H9 (cell line): Measurements from ENCODE around the gene SLC4A1. TPM values are rescaled to one million over a fixed set of nuclear protein-coding genes. Genes with fewer than 3 reads are reported as not detected.

Source experiments
- DNase-seq: peaks from one replicate; pipeline ENCODE4 v3.0.0-alpha.2; 2017
- H2AFZ ChIP-seq: one replicate; pipeline ENCODE4 v1.6.1; 2013; ENCODE audit warnings: mild to moderate bottlenecking, low read length, control low read depth, moderate library complexity
- H2AK5ac ChIP-seq: 2 replicates; pipeline ENCODE4 v1.6.1; 2013; ENCODE audit warnings: low read length, control low read depth, mixed read lengths; ENCODE audit not compliant: insufficient read length
- H2BK120ac ChIP-seq: one replicate; pipeline ENCODE4 v1.6.1; 2013; ENCODE audit warnings: low read depth, mild to moderate bottlenecking, low read length, control low read depth, inconsistent platforms; ENCODE audit not compliant: poor library complexity, severe bottlenecking
- H2BK12ac ChIP-seq: 2 replicates; pipeline ENCODE4 v1.6.1; 2013; ENCODE audit warnings: low read length, control low read depth, mixed read lengths, low read depth; ENCODE audit not compliant: insufficient read length
- H2BK15ac ChIP-seq: 2 replicates; pipeline ENCODE4 v1.6.1; 2013; ENCODE audit warnings: low read depth, low read length, control low read depth
- H2BK20ac ChIP-seq: one replicate; pipeline ENCODE4 v1.6.1; 2013; ENCODE audit warnings: low read depth, mild to moderate bottlenecking, low read length, control low read depth, inconsistent platforms; ENCODE audit not compliant: poor library complexity, severe bottlenecking
- H2BK5ac ChIP-seq: 2 replicates; pipeline ENCODE4 v1.6.1; 2013; ENCODE audit warnings: low read length, control low read depth, mixed read lengths; ENCODE audit not compliant: insufficient read length
- H3K14ac ChIP-seq: 2 replicates; pipeline ENCODE4 v1.6.1; 2013; ENCODE audit warnings: low read length, control low read depth; ENCODE audit not compliant: insufficient read depth
- H3K18ac ChIP-seq: 2 replicates; pipeline ENCODE4 v1.6.1; 2013; ENCODE audit warnings: low read depth, mild to moderate bottlenecking, mixed read lengths, low read length, control low read depth; ENCODE audit not compliant: insufficient read length
- H3K23ac ChIP-seq: 2 replicates; pipeline ENCODE4 v1.6.1; 2013; ENCODE audit warnings: low read length, control low read depth, mixed read lengths, low read depth; ENCODE audit not compliant: insufficient read length
- H3K23me2 ChIP-seq: 2 replicates; pipeline ENCODE4 v1.6.1; 2013; ENCODE audit warnings: low read depth, mild to moderate bottlenecking, mixed read lengths, low read length, control low read depth; ENCODE audit not compliant: insufficient read length, poor library complexity, severe bottlenecking
- H3K27ac ChIP-seq: 2 replicates; pipeline ENCODE4 v1.5.1; 2013; ENCODE audit warnings: low read length, control low read depth, mixed read lengths, low read depth; ENCODE audit not compliant: insufficient read length
- H3K27me3 ChIP-seq: 2 replicates; pipeline ENCODE4 v1.6.1; 2013; ENCODE audit warnings: low read length, control low read depth, inconsistent platforms; ENCODE audit not compliant: insufficient read depth
- H3K4ac ChIP-seq: 2 replicates; pipeline ENCODE4 v1.6.1; 2013; ENCODE audit warnings: low read depth, mild to moderate bottlenecking, control low read depth, inconsistent platforms, low read length, moderate library complexity
- H3K4me1 ChIP-seq: 2 replicates; pipeline ENCODE4 v1.6.1; 2013; ENCODE audit warnings: low read length, control low read depth, inconsistent platforms; ENCODE audit not compliant: insufficient read depth
- H3K4me2 ChIP-seq: 2 replicates; pipeline ENCODE4 v1.6.1; 2013; ENCODE audit warnings: low read length, control low read depth, mixed read lengths; ENCODE audit not compliant: insufficient read length, insufficient read depth
- H3K56ac ChIP-seq: 2 replicates; pipeline ENCODE4 v1.6.1; 2013; ENCODE audit warnings: low read depth, mild to moderate bottlenecking, mixed read lengths, low read length, control low read depth; ENCODE audit not compliant: insufficient read length
- H3K79me1 ChIP-seq: 2 replicates; pipeline ENCODE4 v1.6.1; 2013; ENCODE audit warnings: low read depth, mild to moderate bottlenecking, moderate library complexity, low read length, control low read depth, inconsistent platforms; ENCODE audit not compliant: insufficient read depth, poor library complexity, severe bottlenecking
- H3K79me2 ChIP-seq: 2 replicates; pipeline ENCODE4 v1.6.1; 2013; ENCODE audit warnings: low read length, control low read depth, inconsistent platforms; ENCODE audit not compliant: insufficient read depth
- H3K9ac ChIP-seq: 2 replicates; pipeline ENCODE4 v1.6.1; 2013; ENCODE audit warnings: low read length, control low read depth, mixed read lengths; ENCODE audit not compliant: insufficient read length; ENCODE audit errors: extremely low read depth
- H3K9me3 ChIP-seq: one replicate; pipeline ENCODE4 v1.6.1; 2013; ENCODE audit warnings: low read depth, low read length, inconsistent platforms; ENCODE audit not compliant: control insufficient read depth
- H3T11ph ChIP-seq: one replicate; pipeline ENCODE4 v1.6.1; 2013; ENCODE audit warnings: mild to moderate bottlenecking, low read length, control low read depth, inconsistent platforms
- H4K20me1 ChIP-seq: one replicate; pipeline ENCODE4 v1.6.1; 2013; ENCODE audit not compliant: control insufficient read depth, insufficient read length, insufficient read depth
- H4K5ac ChIP-seq: 2 replicates; pipeline ENCODE4 v1.6.1; 2013; ENCODE audit warnings: low read depth, mild to moderate bottlenecking, mixed read lengths, low read length, control low read depth; ENCODE audit not compliant: insufficient read length
- H4K8ac ChIP-seq: replicated peaks from 2 replicates; pipeline ENCODE4 v1.6.1; 2013; ENCODE audit warnings: low read length, control low read depth, mixed read lengths, low read depth; ENCODE audit not compliant: insufficient read length
- H4K91ac ChIP-seq: 2 replicates; pipeline ENCODE4 v1.6.1; 2013; ENCODE audit warnings: low read depth, mild to moderate bottlenecking, moderate library complexity, mixed read lengths, low read length, control low read depth; ENCODE audit not compliant: insufficient read length
- H3K27ac Mint-ChIP-seq, 3 experiments: 2 replicates in 2 of 3; 3 replicates in 1 of 3; pipeline ENCODE4 v1.8.0; 2020 to 2021; ENCODE audit warnings: mixed read lengths in 3 of 3, mild to moderate bottlenecking in 1 of 3, moderate library complexity in 1 of 3
- H3K27me3 Mint-ChIP-seq: 2 replicates; pipeline ENCODE4 v1.8.0; 2021; ENCODE audit warnings: low read depth, mild to moderate bottlenecking, moderate library complexity, mixed read lengths
- H3K36me3 Mint-ChIP-seq, 3 experiments: 2 replicates in 2 of 3; 3 replicates in 1 of 3; pipeline ENCODE4 v1.8.0; 2020 to 2021; ENCODE audit warnings: low read depth in 3 of 3, mixed read lengths in 3 of 3; ENCODE audit not compliant: insufficient read depth in 1 of 3
- H3K4me1 Mint-ChIP-seq, 2 experiments: 2 replicates each; pipeline ENCODE4 v1.8.0; 2020; ENCODE audit warnings: mixed read lengths in 2 of 2
- H3K4me3 Mint-ChIP-seq, 2 experiments: 2 replicates in 1 of 2; 3 replicates in 1 of 2; pipeline ENCODE4 v1.8.0; 2020 to 2021; ENCODE audit warnings: mild to moderate bottlenecking in 2 of 2, mixed read lengths in 2 of 2, moderate library complexity in 1 of 2
- H3K9me3 Mint-ChIP-seq, 2 experiments: 2 replicates in 1 of 2; 3 replicates in 1 of 2; pipeline ENCODE4 v1.8.0; 2020; ENCODE audit warnings: mild to moderate bottlenecking in 2 of 2, mixed read lengths in 2 of 2, moderate library complexity in 1 of 2
- WGBS: extraction: QIAGEN DNeasy Blood & Tissue Kit; methylation state at CpG from one replicate; pipeline ENCODE4 v1.1.7; 2013; ENCODE audit warnings: missing lambda C conversion rate, low lambda C conversion rate, mixed read lengths; ENCODE audit not compliant: insufficient read length; ENCODE audit errors: extremely low coverage; 5-methylcytosine and 5-hydroxymethylcytosine counted together
- total RNA-seq: library from RNA; stranded (reverse); gene quantifications from 2 replicates; pipeline ENCODE4 v1.2.1, GENCODE V29; 2021
- TF ChIP-seq, protein P1 (sequence below): fragments of 200-600 bp; sonication (generic); conservative IDR thresholded peaks from 3 replicates; pipeline ENCODE4 v1.8.0; 2021; ENCODE audit warnings: antibody characterized with exemption, mild to moderate bottlenecking

Gene SLC4A1
- total RNA-seq, 1 experiment from 2014 or later, result not detected

DNA sequence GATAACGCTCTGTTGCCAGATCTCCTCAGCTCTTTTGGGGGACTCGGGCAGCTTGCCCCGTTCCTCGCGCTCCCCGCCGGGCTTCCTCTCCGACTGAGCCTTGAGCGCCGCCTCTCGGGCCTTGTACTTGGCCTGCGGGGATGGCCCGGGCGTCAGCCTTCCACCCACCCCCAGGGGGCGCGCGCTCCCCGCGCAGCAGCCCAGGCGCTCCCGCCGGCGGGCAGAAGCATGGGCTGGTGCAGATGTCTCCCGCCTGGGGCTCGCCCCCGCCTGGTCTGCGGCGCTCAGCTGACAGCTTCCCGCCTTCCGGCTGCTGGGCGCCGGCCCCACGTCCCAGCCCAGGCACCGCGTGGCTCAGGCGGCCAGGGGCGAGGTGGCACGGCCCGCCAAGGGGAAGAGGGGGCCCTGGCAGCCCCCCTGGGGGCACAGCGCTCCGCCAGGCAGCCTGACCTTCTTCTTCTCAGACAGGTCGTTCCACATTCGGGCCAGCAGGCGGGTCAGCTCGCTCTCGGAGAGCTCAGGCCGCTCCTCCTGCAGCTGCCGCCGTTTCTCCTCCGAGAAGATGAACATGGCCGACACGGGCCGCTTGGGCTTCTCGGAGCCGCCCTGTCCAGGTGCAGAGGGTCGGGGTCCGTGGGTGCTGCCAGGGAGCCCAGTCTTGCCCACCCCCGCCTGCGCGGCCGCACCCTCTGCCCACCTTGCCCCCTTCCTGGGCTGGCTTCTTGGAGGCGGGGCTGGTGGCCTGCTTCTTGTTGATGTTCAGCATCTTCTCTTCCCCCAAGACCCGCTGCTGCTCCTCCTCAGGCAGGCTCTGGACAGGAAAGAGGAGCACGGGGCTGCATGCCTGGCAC lies 57.4 kb downstream of the SLC4A1 start:
- no peaks in the 10 kb centered on the region for H3K4me1 ChIP-seq
- TF ChIP-seq, protein P1, sequence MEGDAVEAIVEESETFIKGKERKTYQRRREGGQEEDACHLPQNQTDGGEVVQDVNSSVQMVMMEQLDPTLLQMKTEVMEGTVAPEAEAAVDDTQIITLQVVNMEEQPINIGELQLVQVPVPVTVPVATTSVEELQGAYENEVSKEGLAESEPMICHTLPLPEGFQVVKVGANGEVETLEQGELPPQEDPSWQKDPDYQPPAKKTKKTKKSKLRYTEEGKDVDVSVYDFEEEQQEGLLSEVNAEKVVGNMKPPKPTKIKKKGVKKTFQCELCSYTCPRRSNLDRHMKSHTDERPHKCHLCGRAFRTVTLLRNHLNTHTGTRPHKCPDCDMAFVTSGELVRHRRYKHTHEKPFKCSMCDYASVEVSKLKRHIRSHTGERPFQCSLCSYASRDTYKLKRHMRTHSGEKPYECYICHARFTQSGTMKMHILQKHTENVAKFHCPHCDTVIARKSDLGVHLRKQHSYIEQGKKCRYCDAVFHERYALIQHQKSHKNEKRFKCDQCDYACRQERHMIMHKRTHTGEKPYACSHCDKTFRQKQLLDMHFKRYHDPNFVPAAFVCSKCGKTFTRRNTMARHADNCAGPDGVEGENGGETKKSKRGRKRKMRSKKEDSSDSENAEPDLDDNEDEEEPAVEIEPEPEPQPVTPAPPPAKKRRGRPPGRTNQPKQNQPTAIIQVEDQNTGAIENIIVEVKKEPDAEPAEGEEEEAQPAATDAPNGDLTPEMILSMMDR, result peak; percentile 99
- H2BK20ac ChIP-seq, result no peak overlapping the region
- H3T11ph ChIP-seq, result no peak overlapping the region
- H3K9me3 ChIP-seq, result no peaks in the 10 kb centered on the region
- H3K23ac ChIP-seq, result no peak overlapping the region
- H3K27ac Mint-ChIP-seq, result 0 out of 7 replicates have a peak overlapping the region, but pooled peaks of 2 of the 3 experiments have one; percentile 14 to 28
- H4K5ac ChIP-seq, result no peak overlapping the region
- no peak overlapping the region for H2BK15ac ChIP-seq
- H3K14ac ChIP-seq, result no peak overlapping the region
- no peak overlapping the region for H3K9ac ChIP-seq
- H2BK120ac ChIP-seq, result no peak overlapping the region
- no peaks in the 10 kb centered on the region for H3K9me3 Mint-ChIP-seq
- no peak overlapping the region for H3K27ac ChIP-seq
- no peak overlapping the region for H4K8ac ChIP-seq
- H4K20me1 ChIP-seq, result no peaks in the 10 kb centered on the region
- H2AFZ ChIP-seq, result no peak overlapping the region
- H3K36me3 Mint-ChIP-seq, result peaks cover 40 to 90% (median 74%) of the 10 kb centered on the region in 3 experiments
- no peak overlapping the region for H3K4ac ChIP-seq
- H3K79me2 ChIP-seq, result no peaks in the 10 kb centered on the region
- no peaks in the 10 kb centered on the region for H3K27me3 Mint-ChIP-seq
- no peaks in the 10 kb centered on the region for H3K27me3 ChIP-seq
- peak; percentile 98 for DNase-seq
- no CpG with 5 or more reads among the region's 64 CpGs for WGBS
- H3K18ac ChIP-seq, result no peak overlapping the region
- no peak overlapping the region for H2AK5ac ChIP-seq
- no peak overlapping the region for H4K91ac ChIP-seq
- no peak overlapping the region for H2BK12ac ChIP-seq
- no peaks in the 10 kb centered on the region for H3K23me2 ChIP-seq
- peaks cover 5 to 31% of the 10 kb centered on the region in 2 experiments; a peak in 3 of 4 replicates for H3K4me1 Mint-ChIP-seq
- H3K4me3 Mint-ChIP-seq, result peak overlapping the region in 1 of 2 experiments; percentile 39; a peak in 1 of 5 replicates
- H2BK5ac ChIP-seq, result no peak overlapping the region
- H3K79me1 ChIP-seq, result no peaks in the 10 kb centered on the region
- H3K4me2 ChIP-seq, result no peak overlapping the region
- H3K56ac ChIP-seq, result no peak overlapping the region
